HEK293 (cell line): ENCODE measurements around the gene MAN2A2.

Experiments
- BCL11B ChIP-seq: fragments of 450-650 bp; formaldehyde crosslinking; IDR thresholded peaks from 2 replicates; pipeline ENCODE4 v1.5.1; 2016; ENCODE audit warnings: low read depth, missing biosample characterization, missing genetic modification characterization
- EGR2 ChIP-seq: fragments of 450-650 bp; formaldehyde crosslinking; IDR thresholded peaks from 2 replicates; pipeline ENCODE4 v1.5.1; 2016; ENCODE audit warnings: low read depth, missing biosample characterization, missing genetic modification characterization
- OVOL3 ChIP-seq: fragments of 450-650 bp; formaldehyde crosslinking; IDR thresholded peaks from 2 replicates; pipeline ENCODE4 v1.5.1; 2016; ENCODE audit warnings: missing biosample characterization, missing genetic modification characterization
- PRDM10 ChIP-seq: fragments of 450-650 bp; formaldehyde crosslinking; IDR thresholded peaks from 2 replicates; pipeline ENCODE4 v1.5.1; 2016; ENCODE audit warnings: missing biosample characterization, missing genetic modification characterization
- PRDM4 ChIP-seq: fragments of 450-650 bp; formaldehyde crosslinking; IDR thresholded peaks from 2 replicates; pipeline ENCODE4 v1.5.1; 2017; ENCODE audit warnings: missing biosample characterization, missing genetic modification characterization
- SETDB1 ChIP-seq: IDR thresholded peaks from one replicate; pipeline ENCODE4 v1.6.1; 2017; ENCODE audit warnings: mild to moderate bottlenecking, low read length, moderate library complexity, mixed read lengths; ENCODE audit not compliant: insufficient read length
- TRIM28 ChIP-seq: IDR thresholded peaks from 2 replicates; pipeline ENCODE4 v1.6.1; 2011; ENCODE audit warnings: low read length, control low read depth, borderline replicate concordance
- ZBTB1 ChIP-seq: fragments of 450-650 bp; formaldehyde crosslinking; IDR thresholded peaks from 2 replicates; pipeline ENCODE4 v1.5.1; 2016; ENCODE audit warnings: missing biosample characterization, missing genetic modification characterization
- ZBTB20 ChIP-seq: fragments of 450-650 bp; formaldehyde crosslinking; IDR thresholded peaks from 2 replicates; pipeline ENCODE4 v1.5.1; 2016; ENCODE audit warnings: missing biosample characterization, missing genetic modification characterization
- ZBTB44 ChIP-seq: fragments of 450-650 bp; IDR thresholded peaks from 2 replicates; pipeline ENCODE4 v1.5.1; 2018; ENCODE audit warnings: missing biosample characterization, mild to moderate bottlenecking, missing genetic modification characterization
- ZFHX2 ChIP-seq: fragments of 450-650 bp; formaldehyde crosslinking; conservative IDR thresholded peaks from 2 replicates; pipeline ENCODE4 v1.5.1; 2016; ENCODE audit warnings: missing biosample characterization, missing genetic modification characterization
- ZFP3 ChIP-seq: fragments of 450-650 bp; formaldehyde crosslinking; IDR thresholded peaks from 2 replicates; pipeline ENCODE4 v1.5.1; 2016; ENCODE audit warnings: low read depth, missing biosample characterization, missing genetic modification characterization
- ZNF138 ChIP-seq: fragments of 450-650 bp; formaldehyde crosslinking; IDR thresholded peaks from 2 replicates; pipeline ENCODE4 v1.5.1; 2016; ENCODE audit warnings: missing biosample characterization, missing genetic modification characterization, borderline replicate concordance
- ZNF24 ChIP-seq: fragments of 450-650 bp; formaldehyde crosslinking; IDR thresholded peaks from 2 replicates; pipeline ENCODE4 v1.5.1; 2016; ENCODE audit warnings: missing biosample characterization, missing genetic modification characterization
- ZNF280D ChIP-seq: fragments of 450-650 bp; formaldehyde crosslinking; IDR thresholded peaks from 2 replicates; pipeline ENCODE4 v1.5.1; 2016; ENCODE audit warnings: missing biosample characterization, missing genetic modification characterization
- ZNF449 ChIP-seq: fragments of 450-650 bp; formaldehyde crosslinking; IDR thresholded peaks from 2 replicates; pipeline ENCODE4 v1.5.1; 2017; ENCODE audit warnings: missing biosample characterization, mild to moderate bottlenecking, missing genetic modification characterization, moderate library complexity
- ZNF501 ChIP-seq: fragments of 450-650 bp; formaldehyde crosslinking; IDR thresholded peaks from 2 replicates; pipeline ENCODE4 v1.5.1; 2016; ENCODE audit warnings: missing biosample characterization, missing genetic modification characterization
- ZNF514 ChIP-seq: fragments of 450-650 bp; formaldehyde crosslinking; IDR thresholded peaks from 2 replicates; pipeline ENCODE4 v1.5.1; 2016; ENCODE audit warnings: missing biosample characterization, missing genetic modification characterization
- ZNF561 ChIP-seq: fragments of 450-650 bp; IDR thresholded peaks from 2 replicates; pipeline ENCODE4 v1.5.1; 2018; ENCODE audit warnings: missing biosample characterization, missing genetic modification characterization, borderline replicate concordance
- ZNF600 ChIP-seq: fragments of 450-650 bp; formaldehyde crosslinking; IDR thresholded peaks from 2 replicates; pipeline ENCODE4 v1.5.1; 2016; ENCODE audit warnings: missing biosample characterization, missing genetic modification characterization
- ZNF660 ChIP-seq: fragments of 450-650 bp; IDR thresholded peaks from 2 replicates; pipeline ENCODE4 v1.5.1; 2018; ENCODE audit warnings: missing biosample characterization, mild to moderate bottlenecking, missing genetic modification characterization
- ZNF692 ChIP-seq: fragments of 450-650 bp; formaldehyde crosslinking; IDR thresholded peaks from 2 replicates; pipeline ENCODE4 v1.5.1; 2016; ENCODE audit warnings: missing biosample characterization, missing genetic modification characterization
- ZNF747 ChIP-seq: fragments of 450-650 bp; formaldehyde crosslinking; IDR thresholded peaks from 2 replicates; pipeline ENCODE4 v1.5.1; 2016; ENCODE audit warnings: missing biosample characterization, missing genetic modification characterization
- ZNF792 ChIP-seq: fragments of 450-650 bp; formaldehyde crosslinking; IDR thresholded peaks from 2 replicates; pipeline ENCODE4 v1.5.1; 2016; ENCODE audit warnings: missing biosample characterization, missing genetic modification characterization
- ZSCAN5A ChIP-seq: fragments of 450-650 bp; formaldehyde crosslinking; IDR thresholded peaks from 2 replicates; pipeline ENCODE4 v1.5.1; 2016; ENCODE audit warnings: missing biosample characterization, missing genetic modification characterization

Gene MAN2A2

GRCh38 chr15:90868261-90868689 lies 34.8 kb upstream of the MAN2A2 start, which contains the start of gene FURIN (continued):
- TF ChIP-seq ZNF561 (tag by site-specific recombination) (0 out of 2 replicates have a peak, but pooled peaks have one; percentile 28), OVOL3 (tag by site-specific recombination) (no peak), ZNF138 (tag by site-specific recombination) (no peak), ZNF792 (tag by site-specific recombination) (no peak), EGR2 (tag by site-specific recombination) (0 out of 2 replicates have a peak, but pooled peaks have one; percentile 13), ZNF449 (tag by site-specific recombination) (0 out of 2 replicates have a peak, but pooled peaks have one; percentile 53), ZBTB1 (tag by site-specific recombination) (no peak), ZNF692 (tag by site-specific recombination) (no peak), BCL11B (tag by site-specific recombination) (no peak), PRDM4 (tag by site-specific recombination) (no peak), ZNF501 (tag by site-specific recombination) (no peak), ZBTB20 (no peak), ZSCAN5A (tag by site-specific recombination) (no peak), ZFHX2 (tag by site-specific recombination) (peak; percentile 24; the same call in 1 of the 2 replicates), ZNF747 (tag by site-specific recombination) (no peak), ZNF24 (tag by site-specific recombination) (no peak), ZNF280D (tag by site-specific recombination) (no peak), ZNF514 (tag by site-specific recombination) (no peak), SETDB1 (no peak), PRDM10 (tag by site-specific recombination) (peak; percentile 92), ZBTB44 (tag by site-specific recombination) (0 out of 2 replicates have a peak, but pooled peaks have one; percentile 48), ZNF600 (tag by site-specific recombination) (peak; percentile 50), ZNF660 (tag by site-specific recombination) (no peak), ZFP3 (tag by site-specific recombination) (no peak), TRIM28 (no peak)
